Liver (tissue), 9 donors: Measurements from ENCODE around the gene ISX. TPM values are rescaled to one million over a fixed set of nuclear protein-coding genes. Genes with fewer than 3 reads are reported as not detected.
"Not testable (repeated sequence)": the region's sequence is repeated elsewhere in the genome, so short reads cannot be mapped to it uniquely, and the experiment has no call there.

ENCODE experiments used
- DNase-seq: peaks from one replicate; pipeline ENCODE4 v3.0.0-alpha.2; 2017; ENCODE audit warnings: low spot score
- H3K27ac ChIP-seq, 2 donors: one replicate each; pipeline ENCODE4 v1.7.0; 2013; ENCODE audit warnings: inconsistent platforms in 2 of 2, low read length in 2 of 2, control low read depth in 1 of 2, low read depth in 1 of 2, mild to moderate bottlenecking in 1 of 2
- H3K27me3 ChIP-seq, 4 donors: one replicate each; pipeline versions ENCODE4 v1.6.1 to v1.7.0; 2013; ENCODE audit warnings: low read length in 3 of 4, inconsistent platforms in 1 of 4, mild to moderate bottlenecking in 1 of 4, moderate library complexity in 1 of 4; ENCODE audit not compliant: control insufficient read depth in 4 of 4, insufficient read depth in 4 of 4
- H3K36me3 ChIP-seq, 4 donors: one replicate each; pipeline versions ENCODE4 v1.6.1 to v1.7.0; 2013; ENCODE audit warnings: low read length in 3 of 4, mild to moderate bottlenecking in 3 of 4, low read depth in 1 of 4, moderate library complexity in 1 of 4; ENCODE audit not compliant: control insufficient read depth in 4 of 4, insufficient read depth in 3 of 4
- H3K4me1 ChIP-seq, 4 donors: one replicate each; pipeline versions ENCODE4 v1.6.1 to v1.7.0; 2013; ENCODE audit warnings: low read length in 3 of 4, mild to moderate bottlenecking in 3 of 4, moderate library complexity in 1 of 4; ENCODE audit not compliant: control insufficient read depth in 4 of 4, insufficient read depth in 4 of 4
- H3K4me3 ChIP-seq, 3 donors: one replicate each; pipeline versions ENCODE4 v1.6.1 to v1.7.0; 2013; ENCODE audit warnings: low read length in 3 of 3, control low read depth in 1 of 3, low read depth in 1 of 3, mild to moderate bottlenecking in 1 of 3
- H3K9ac ChIP-seq, 2 donors: one replicate each; pipeline ENCODE4 v1.7.0; 2013; ENCODE audit warnings: low read length in 2 of 2, mild to moderate bottlenecking in 2 of 2, moderate library complexity in 2 of 2, control low read depth in 1 of 2, low read depth in 1 of 2
- H3K9me3 ChIP-seq, 4 donors: one replicate each; pipeline versions ENCODE4 v1.6.1 to v1.7.0; 2013; ENCODE audit warnings: low read length in 3 of 4; ENCODE audit not compliant: control insufficient read depth in 4 of 4
- ATF3 ChIP-seq: IDR thresholded peaks from 2 replicates; pipeline ENCODE4 v1.6.1; 2016; ENCODE audit warnings: antibody characterized with exemption
- CTCF ChIP-seq: fragments of 150-350 bp; IDR thresholded peaks from 2 replicates; pipeline ENCODE4 v1.5.1; 2017; ENCODE audit warnings: improper control_type of control experiment, low read depth, low read length; ENCODE audit not compliant: missing input control
- FOXA1 ChIP-seq: IDR thresholded peaks from 2 replicates; pipeline ENCODE4 v1.6.1; 2016; ENCODE audit warnings: antibody characterized with exemption
- FOXA2 ChIP-seq: IDR thresholded peaks from 2 replicates; pipeline ENCODE4 v1.6.1; 2016; ENCODE audit warnings: antibody characterized with exemption
- HNF4A ChIP-seq, 2 donors: conservative IDR thresholded peaks; 2 replicates each; pipeline ENCODE4 v1.6.1; 2016; ENCODE audit warnings: antibody characterized with exemption in 2 of 2, mild to moderate bottlenecking in 2 of 2
- HNF4G ChIP-seq: IDR thresholded peaks from 2 replicates; pipeline ENCODE4 v1.6.1; 2016; ENCODE audit warnings: antibody characterized with exemption
- JUND ChIP-seq, 2 donors: IDR thresholded peaks; 2 replicates each; pipeline ENCODE4 v1.6.1; 2016; ENCODE audit warnings: antibody characterized with exemption in 2 of 2
- NR2F2 ChIP-seq: IDR thresholded peaks from 2 replicates; pipeline ENCODE4 v1.6.1; 2016; ENCODE audit warnings: antibody characterized with exemption
- RAD21 ChIP-seq, 2 donors: IDR thresholded peaks; 2 replicates each; pipeline ENCODE4 v1.6.1; 2016; ENCODE audit warnings: antibody characterized with exemption in 2 of 2, mild to moderate bottlenecking in 2 of 2
- SP1 ChIP-seq: IDR thresholded peaks from 2 replicates; pipeline ENCODE4 v1.6.1; 2018; ENCODE audit warnings: antibody characterized with exemption, mild to moderate bottlenecking
- TAF1 ChIP-seq: conservative IDR thresholded peaks from 2 replicates; pipeline ENCODE4 v1.6.1; 2016; ENCODE audit warnings: antibody characterized with exemption, mild to moderate bottlenecking
- YY1 ChIP-seq: IDR thresholded peaks from 2 replicates; pipeline ENCODE4 v1.6.1; 2016; ENCODE audit warnings: antibody characterized with exemption, mild to moderate bottlenecking
- ZBTB33 ChIP-seq: IDR thresholded peaks from 2 replicates; pipeline ENCODE4 v1.6.1; 2016; ENCODE audit warnings: antibody characterized with exemption
- WGBS: extraction: QIAGEN DNeasy Blood & Tissue Kit; methylation state at CpG from one replicate; pipeline ENCODE4 v1.1.7; 2013; 5-methylcytosine and 5-hydroxymethylcytosine counted together
- polyA plus RNA-seq, 2 donors: library from polyadenylated mRNA; stranded (reverse) in 1 of 2; unstranded in 1 of 2; fragments of 200-250 nt in 1 of 2; fragments of >200 nt in 1 of 2; fragmentation: Nextera tagmentation in 1 of 2; extraction: Ambion mirVana in 1 of 2; gene quantifications; one replicate each; pipeline versions ENCODE4 v1.2.1 to v1.2.3, GENCODE V29; 2013 to 2015
- total RNA-seq, 2 donors: library from RNA; depleted of rRNA; stranded (reverse); fragments of >200 nt; gene quantifications; one replicate each; pipeline ENCODE4 v1.2.3, GENCODE V29; 2014
- donor health status: healthy.
- donor health status: healthy.
- donor health status: healthy.
- donor health status: healthy.
- donor health status: healthy.

Gene ISX
- total and polyA plus RNA-seq, 4 donors, result 0.03 to 2.7 TPM; not detected in 2

GRCh38 chr22:35046744-35047462, 19.1 kb upstream of the ISX start:
- no peak for DNase-seq
- WGBS, result 91% methylated on average over 12 of the region's 12 CpGs
- Histone ChIP-seq H3K9me3 (peaks cover 0 to 7% (median 0%) of the 10 kb centered on the region in 4 donors), H3K27me3 (peaks cover 5 to 10% (median 6%) of the 10 kb centered on the region in 4 donors), H3K27ac (no peak overlapping the region), H3K36me3 (no peaks in the 10 kb centered on the region), H3K4me3 (no peak overlapping the region), H3K4me1 (no peaks in the 10 kb centered on the region), H3K9ac (no peak overlapping the region)
- TF ChIP-seq ATF3, result no peak

GRCh38 chr22:35050038-35050437, 15.9 kb upstream of the ISX start:
- not testable (repeated sequence) for H3K36me3 ChIP-seq, DNase-seq
- WGBS, result 94% methylated on average over 4 of the region's 4 CpGs

GRCh38 chr22:35051013-35051535, 14.9 kb upstream of the ISX start:
- no peak overlapping the region for H3K4me3 ChIP-seq
- H3K27me3 ChIP-seq, result peaks cover 5 to 11% (median 8%) of the 10 kb centered on the region in 4 donors
- TF ChIP-seq FOXA1, result no peak
- no peak for TF ChIP-seq RAD21 (IDR thresholded peaks at IDR 0.05)
- TF ChIP-seq FOXA2, result no peak
- no peak for TF ChIP-seq JUND (IDR thresholded peaks at IDR 0.05)
- no peak for TF ChIP-seq YY1
- TF ChIP-seq ZBTB33, result no peak
- TF ChIP-seq HNF4G, result no peak
- DNase-seq, result no peak
- no peak overlapping the region for H3K9ac ChIP-seq
- 78% methylated on average over 6 of the region's 6 CpGs for WGBS
- H3K9me3 ChIP-seq, result peaks cover 0 to 7% (median 0%) of the 10 kb centered on the region in 4 donors
- H3K27ac ChIP-seq, result no peak overlapping the region
- no peaks in the 10 kb centered on the region for H3K4me1 ChIP-seq
- H3K36me3 ChIP-seq, result no peaks in the 10 kb centered on the region

More at GRCh38 chr22:35050038-35050437, 15.9 kb upstream of the ISX start:
- not testable (repeated sequence) for H3K27ac ChIP-seq, H3K9me3 ChIP-seq, H3K9ac ChIP-seq, H3K4me1 ChIP-seq, H3K4me3 ChIP-seq
- H3K27me3 ChIP-seq, result peaks cover 5 to 10% (median 6%) of the 10 kb centered on the region in 4 donors

GRCh38 chr22:35051791-35052190, 14.2 kb upstream of the ISX start:
- no peak for DNase-seq
- Histone ChIP-seq H3K9ac (no peak overlapping the region), H3K27ac (no peak overlapping the region), H3K9me3 (peaks cover 0 to 4% (median 0%) of the 10 kb centered on the region in 4 donors), H3K27me3 (peaks cover 2 to 14% (median 7%) of the 10 kb centered on the region in 4 donors), H3K4me3 (no peak overlapping the region), H3K4me1 (no peaks in the 10 kb centered on the region), H3K36me3 (no peaks in the 10 kb centered on the region)
- no peak for TF ChIP-seq SP1
- no peak for TF ChIP-seq ZBTB33
- no peak for TF ChIP-seq NR2F2
- TF ChIP-seq YY1, result no peak
- no peak for TF ChIP-seq HNF4A (conservative IDR thresholded peaks at IDR 0.05)
- no peak for TF ChIP-seq CTCF
- no peak for TF ChIP-seq RAD21 (IDR thresholded peaks at IDR 0.05)
- no peak for TF ChIP-seq TAF1
